Right kidney (tissue), 1 donor: ENCODE measurements around the gene NAA35.
"Not testable (repeated sequence)": the region's sequence is repeated elsewhere in the genome, so short reads cannot be mapped to it uniquely, and the experiment has no call there.

Source experiments
- DNase-seq: peaks from one replicate; pipeline ENCODE4 v3.0.0-alpha.2; 2016

The NAA35 gene

DNA sequence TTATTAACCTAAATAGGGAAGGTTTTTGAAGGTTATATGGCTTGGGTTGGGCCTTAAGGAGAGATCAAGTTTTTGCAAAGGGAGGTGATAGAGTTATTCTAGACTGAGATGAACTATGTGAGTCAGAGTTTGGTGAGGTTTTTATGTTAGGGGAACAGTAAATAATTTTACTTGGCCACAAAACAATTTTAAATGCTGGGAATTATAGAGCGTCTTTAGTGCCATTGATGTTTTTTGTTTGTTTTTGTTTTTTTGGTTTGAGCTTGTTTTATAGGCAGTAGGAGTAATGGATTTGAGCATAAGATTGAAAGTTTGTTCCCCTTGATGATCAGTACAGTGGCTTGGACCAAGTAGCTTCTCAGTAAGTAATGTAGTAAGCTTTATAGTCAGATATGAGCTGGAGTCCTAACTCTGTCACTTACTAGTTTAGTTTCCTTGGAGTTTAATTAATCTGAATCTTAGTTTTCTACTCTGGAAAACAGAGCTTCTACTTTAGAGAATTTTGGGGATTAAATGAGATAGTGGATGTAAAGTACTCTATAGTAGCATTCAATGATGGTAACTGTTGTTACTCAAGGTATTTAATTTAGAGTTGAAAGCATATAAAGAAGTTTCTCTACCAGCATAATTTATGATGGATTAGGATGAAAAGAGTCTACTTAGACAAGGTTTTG is 2.9 kb downstream of the NAA35 start:
- DNase-seq: no peak

DNA sequence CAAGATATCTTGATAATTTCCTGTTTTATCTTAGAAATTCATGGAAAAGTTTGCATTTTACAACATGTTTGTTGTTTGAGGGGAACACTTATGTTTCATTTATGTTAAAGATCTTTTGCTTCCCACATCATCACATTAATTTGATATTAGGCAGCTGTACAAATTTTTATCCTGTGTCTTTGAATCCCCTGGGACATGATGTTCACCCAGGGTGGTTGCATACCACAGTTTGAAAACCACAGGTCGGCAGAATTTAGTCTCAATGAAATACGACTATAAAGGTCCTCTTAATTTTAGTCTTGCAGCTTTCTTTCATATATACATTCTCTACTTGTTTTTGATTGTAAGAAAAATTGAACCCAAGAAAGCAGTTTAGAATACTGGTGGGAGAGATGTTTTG is 3.7 kb downstream of the NAA35 start:
- DNase-seq: no peak

DNA sequence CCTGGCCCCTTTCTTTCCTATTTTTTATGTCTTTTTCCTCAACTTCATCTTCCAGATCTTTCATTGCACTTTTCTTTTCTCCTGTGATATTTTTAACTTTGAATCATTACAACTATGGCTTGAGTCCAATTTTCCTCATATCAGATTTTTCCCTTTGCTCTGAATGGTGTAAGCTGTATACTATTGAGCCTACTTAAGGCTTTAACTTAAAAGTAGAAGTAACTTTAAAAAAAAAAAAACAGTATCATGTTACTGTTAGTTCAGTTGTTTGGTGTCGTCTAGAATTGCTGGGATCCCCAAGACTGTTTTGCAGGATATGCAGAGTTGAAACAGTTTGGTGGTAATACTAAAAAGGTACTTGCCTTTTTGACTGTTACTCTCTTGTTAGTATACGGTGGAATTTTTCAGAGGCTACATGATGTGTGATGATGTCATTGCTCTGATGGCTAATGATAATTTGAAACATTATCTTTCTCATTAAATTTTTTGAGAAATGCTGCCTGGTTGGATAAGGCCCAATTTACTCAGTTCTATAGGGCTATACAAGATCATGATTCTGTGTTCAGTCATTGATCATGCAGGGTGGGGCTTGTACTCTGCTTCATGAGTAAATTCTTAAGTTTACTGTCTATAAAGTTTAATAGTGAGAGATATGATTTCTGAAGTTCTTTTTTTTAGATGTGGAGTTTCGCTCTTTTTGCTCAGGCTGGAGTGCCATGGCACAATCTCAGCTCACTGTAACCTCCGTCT is 8.8 kb downstream of the NAA35 start:
- no peak for DNase-seq

DNA sequence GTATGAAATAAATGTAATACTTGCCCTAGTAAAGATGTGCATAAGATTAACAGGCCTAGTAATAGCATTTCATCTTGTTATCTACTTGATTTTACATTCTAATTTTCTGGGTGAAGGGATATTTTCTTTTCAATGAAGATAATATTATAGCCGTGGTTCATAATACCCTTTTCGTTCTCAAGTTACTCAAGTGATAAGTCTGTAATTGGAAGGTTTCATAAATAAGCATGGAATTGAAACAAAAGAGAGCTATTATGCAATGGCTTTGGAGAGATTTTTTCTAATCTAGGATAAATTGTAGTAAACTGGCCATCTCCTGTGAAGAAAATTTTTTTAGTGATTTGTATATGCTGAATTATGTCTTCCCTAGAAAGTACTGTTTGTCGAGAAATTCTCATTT is 19.0 kb downstream of the NAA35 start:
- no peak for DNase-seq

DNA sequence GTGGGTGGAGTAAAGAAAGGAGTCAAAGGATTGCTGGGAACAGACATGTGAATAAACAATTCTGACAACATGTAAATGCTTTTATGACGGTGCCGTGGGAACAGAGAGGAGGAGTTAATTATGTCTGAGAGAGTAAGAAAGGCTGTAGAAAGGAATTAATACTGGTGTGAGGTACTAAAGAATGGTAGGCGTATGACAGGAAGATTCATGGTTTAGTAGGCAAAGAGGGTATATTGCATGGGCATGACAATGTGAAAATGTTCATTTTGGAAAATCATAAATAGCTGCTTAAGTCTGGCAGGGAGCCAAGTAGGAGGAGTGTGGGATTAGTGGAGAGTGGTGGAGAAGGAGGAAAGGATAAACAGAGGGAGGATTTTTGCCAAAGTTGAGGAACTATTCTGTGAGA is 19.7 kb downstream of the NAA35 start:
- peak; percentile 13 for DNase-seq

DNA sequence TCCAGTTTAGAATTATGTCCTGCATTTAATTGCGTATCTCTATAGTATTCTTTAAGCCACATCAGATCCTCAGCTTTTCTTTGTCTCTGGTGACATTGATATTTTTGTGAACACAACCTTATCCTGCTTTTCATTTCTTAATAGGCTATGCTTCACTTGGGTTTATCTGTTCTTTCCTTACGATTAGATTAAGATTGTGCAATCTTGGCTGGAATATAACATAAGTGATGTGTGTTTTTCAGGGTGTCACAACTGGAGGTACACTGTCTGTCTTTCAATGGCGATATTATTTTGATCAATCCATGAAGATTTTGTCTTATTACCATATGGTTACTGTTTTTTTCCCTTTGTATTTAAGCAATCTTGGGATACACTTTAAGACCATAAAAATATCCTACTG is 23.6 kb downstream of the NAA35 start:
- no peak for DNase-seq

DNA sequence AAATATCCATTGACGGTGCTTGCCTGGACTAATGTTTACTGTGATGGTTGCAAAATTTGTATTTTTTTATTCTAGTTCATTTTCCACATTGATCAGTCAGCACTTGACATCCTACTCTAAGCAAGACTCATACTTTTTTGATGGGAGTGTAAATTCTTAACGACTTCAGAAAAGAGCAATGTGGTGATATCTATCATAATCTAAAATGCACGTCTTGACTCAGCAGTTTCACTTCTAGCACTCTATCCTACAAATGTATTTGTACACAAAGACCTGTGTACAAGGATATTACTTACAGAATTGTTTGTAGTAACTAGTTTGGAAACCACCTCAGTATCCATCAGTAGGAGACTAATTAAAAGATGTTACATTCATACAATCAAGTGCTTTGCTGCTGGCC is 24.0 kb downstream of the NAA35 start:
- DNase-seq: no peak

DNA sequence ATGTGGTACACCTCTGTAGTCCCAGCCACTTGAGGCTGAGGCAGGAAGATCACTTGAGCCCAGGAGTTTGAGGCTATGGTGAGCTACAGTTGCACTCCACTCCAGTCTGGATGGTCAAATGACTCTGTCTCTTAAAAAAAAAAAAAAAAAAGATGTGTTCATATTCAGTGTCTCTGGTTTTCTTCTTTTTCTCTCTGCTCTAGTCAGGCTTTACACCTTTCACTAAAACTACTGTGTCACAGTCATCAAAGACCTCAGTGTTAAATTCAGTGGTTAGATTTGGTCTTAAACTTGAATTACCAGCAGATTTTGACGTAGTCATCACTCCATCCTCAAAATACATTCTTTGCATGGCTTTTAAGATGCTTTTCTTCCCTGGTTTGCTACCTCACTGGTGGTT is 28.8 kb downstream of the NAA35 start:
- DNase-seq: no peak

DNA sequence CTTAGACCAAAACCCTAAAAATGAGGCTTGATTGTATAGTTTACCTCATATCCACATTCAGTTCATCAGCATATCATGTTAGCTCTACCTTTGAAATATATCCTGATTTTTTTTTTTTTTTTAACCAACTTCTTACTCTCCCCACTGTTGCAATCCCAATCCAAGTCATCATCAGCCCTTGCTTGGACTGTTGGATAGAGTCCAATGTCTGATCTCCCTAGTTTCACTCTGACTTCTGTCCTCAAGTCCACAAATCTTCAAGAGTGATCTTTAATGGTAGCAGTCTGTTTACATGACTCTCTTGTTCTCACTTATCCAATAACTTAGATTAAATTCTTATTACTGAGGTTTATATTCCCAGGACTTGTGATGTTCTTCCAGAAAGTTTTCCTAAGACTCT is 30.8 kb downstream of the NAA35 start:
- no peak for DNase-seq

DNA sequence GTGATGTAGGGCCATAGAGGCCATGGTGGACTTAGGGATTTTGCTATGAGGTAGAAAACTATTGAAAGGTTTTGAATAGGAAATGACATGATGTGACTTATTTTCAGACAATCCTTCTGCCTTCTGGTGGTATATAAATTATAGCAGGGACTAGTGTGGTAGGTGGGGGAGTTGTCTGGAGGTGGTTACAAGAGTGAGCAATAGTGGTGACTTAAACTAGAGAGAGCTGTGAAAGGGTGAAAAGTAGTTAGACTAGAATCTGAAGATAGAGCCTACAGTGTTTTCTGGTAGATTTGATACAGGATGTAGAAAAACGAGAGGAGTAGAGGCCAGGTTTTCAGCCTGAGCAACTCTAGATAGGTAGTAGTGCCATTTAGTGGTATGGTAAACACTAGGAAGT is 32.3 kb downstream of the NAA35 start:
- no peak for DNase-seq

DNA sequence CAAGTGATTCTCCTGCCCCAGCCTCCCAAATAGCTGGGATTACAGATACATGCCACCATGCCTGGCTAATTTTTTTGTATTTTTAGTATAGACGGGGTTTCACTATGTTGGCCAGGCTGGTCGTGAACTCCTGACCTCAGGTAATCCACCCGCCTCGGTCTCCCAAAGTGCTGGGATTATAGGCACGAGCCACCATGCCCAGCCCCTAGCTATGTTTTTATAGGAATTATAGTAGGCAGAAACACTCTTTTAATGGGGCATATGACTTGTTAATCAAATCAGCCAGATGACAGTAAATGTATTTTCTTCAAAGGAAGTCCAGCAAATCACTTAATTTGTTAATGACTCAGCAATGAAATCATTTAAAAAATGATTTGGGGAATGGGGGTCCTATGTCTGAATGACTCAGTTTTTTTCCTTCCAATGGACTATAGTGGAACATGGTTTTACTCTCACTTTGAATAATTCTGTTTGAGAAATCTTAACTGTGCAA is 33.2 kb downstream of the NAA35 start:
- DNase-seq: not testable (repeated sequence)

DNA sequence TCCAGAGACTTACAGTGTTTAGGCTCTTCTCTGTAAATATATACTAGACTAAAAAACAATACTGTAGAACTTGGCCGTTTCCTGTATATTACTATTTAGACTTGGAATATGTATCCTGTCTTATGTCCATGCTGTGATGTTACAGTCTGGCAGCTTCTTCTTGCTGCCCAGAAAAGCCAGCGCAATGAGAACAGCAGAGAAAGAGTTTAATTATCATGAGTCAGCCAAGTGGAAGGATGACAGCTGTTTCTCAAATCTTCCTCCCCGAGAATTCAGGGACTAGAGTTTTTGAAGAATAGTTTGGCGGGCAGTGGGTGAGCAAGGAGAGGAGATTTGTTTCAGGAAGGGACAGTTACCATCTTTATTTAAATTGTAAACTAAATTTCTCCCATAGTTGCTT is 37.5 kb downstream of the NAA35 start:
- no peak for DNase-seq

DNA sequence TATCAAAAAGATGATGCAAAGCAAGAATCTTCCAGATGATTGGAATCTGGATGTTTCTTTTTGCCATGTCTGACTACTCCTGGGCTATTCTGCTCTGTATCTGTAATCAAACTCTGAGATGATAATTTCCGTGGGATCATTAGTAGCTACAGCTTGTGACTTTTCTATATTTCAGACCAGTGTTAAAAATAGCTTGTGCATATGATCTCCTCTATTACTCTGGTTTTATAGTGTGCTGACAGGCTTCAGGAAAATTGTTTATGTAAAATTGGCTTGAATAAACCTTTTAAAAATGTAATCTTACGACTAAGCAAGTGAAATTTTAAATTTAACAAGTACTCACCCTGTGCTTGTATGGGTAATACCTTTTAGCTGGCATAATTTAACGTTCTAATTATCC is 40.4 kb downstream of the NAA35 start:
- no peak for DNase-seq

DNA sequence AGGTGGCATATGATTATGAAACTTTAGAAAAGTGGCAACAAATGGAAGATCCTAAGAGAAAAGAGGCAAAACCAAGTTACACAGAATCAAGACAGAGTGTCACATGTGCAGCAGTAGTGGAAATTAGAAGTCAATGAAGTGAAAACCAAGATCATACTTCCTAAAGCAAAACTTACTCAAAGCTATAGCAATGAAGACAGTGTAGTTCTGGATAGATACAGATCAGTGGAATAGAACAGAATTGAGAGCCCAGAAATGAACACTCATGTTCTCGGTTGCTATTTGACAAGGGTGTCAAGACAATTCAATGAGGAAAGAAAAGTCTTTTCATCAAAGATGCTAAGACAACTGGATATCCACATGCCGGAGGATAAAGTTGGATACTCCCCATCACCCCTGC is 43.5 kb downstream of the NAA35 start:
- DNase-seq: no peak

DNA sequence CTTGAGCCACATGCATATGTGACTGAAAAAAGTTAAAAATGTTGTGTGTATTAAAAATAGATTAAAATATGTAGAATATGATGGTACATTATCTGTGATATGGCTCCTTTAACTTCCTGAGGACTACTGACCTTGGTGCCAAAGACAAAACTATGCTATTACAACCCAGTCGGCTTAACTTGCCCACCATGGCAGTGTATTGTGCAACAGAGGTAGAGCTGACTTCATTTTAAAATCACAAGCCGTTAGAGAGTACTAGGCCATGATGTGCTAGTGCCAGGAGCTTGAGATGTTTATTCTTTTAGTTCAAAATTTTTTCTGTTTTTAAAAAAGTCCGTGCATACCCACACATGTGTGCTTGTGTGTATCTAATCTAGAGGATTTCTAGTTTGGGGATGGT is 46.3 kb downstream of the NAA35 start:
- DNase-seq: no peak

DNA sequence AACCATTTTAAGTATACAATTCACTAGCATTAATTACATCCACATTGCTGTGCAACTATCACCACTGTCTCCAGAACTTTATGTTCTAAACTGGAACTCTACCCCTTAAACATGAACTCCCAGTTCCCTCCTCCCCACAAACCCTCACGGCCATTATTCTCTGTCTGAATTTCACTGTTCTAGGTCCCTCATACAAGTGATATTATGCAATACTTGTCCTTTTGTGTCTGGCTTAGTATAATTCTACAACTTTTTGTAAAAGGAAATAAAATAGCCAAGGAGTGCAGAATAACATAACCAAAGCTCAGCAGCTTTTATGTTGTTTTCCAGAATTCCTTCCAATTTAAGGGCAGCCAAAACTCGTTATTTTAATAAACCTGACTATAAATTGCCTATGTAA is 53.2 kb downstream of the NAA35 start:
- DNase-seq: no peak

DNA sequence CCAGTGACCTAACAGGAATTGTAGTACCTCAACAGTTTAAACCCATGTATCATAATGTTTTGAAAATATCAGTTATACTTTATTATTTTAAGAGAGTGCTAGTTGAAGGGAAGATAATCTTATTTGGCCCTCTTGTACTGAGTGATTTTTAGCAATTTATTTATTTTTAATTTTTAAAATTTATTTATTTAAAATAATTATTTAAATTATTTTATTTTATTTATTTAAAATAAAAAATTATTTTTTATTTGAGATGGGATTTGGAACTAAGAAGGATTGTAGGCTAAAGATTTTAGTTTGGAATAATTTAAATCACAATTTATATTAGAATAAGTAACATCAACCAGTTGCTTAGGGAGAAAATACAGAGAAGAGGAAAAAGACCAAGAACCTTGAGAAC is 54.2 kb downstream of the NAA35 start:
- DNase-seq: no peak

DNA sequence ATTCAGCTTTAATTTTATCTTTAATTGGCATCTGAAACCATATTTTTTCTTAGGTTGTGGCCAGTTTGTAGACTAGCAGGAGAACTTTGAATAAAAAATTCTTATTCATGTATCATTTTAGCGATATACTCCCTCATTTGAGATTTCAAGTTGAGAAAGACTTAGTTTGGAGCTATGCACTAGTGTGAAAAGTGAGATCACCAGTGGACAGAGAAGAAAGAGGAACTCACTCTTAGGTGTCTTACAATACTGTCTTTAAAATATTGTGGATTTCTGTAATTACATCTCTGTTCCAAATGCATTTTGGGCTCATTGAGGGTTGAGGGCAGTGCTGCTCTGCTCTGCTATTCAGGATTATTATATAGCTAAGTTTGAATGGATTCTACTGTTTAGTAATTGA is 54.7 kb downstream of the NAA35 start:
- DNase-seq: no peak

DNA sequence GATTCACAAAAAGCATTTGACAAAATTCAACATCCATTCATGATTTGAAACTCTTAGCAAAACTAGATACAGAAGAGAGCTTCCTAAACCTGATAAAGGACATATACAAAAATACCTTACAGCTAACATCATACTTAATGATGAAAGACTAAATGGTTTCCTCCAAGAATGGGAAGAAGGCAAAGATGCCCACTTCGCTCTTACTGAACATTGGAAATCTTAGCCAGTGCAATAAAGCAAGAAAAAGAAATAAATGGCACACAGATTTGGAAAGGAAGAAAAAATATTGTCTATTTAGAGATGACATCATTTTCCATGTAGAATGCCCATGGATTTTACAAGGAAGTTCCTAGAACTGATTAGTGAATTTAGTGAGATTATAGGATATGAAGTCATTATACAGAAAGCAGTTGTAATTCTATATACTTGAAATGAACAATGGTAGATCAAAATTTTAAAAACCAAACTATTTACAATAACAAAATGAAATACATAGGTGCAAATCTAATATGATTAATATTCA is 64.4 kb downstream of the NAA35 start:
- no peak for DNase-seq

DNA sequence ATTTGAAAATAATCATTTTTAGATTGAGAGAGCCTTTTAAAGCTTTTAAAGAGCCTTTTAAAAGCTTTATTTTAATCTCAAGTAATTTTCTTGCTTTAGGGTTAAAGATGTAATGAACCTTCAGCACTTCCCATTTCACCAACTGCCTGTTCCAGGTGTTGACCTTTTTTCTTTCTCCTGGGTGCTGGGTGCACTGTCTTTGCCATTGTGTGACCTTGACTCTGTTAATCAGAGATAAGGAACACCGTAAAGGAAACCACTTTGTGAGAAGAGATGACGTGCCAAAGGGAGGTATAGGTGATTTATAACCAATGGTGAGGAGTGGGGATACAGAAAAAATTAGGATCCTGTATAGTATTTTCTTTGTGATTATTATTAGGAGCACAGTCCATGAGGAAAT is 68.2 kb downstream of the NAA35 start:
- DNase-seq: no peak

DNA sequence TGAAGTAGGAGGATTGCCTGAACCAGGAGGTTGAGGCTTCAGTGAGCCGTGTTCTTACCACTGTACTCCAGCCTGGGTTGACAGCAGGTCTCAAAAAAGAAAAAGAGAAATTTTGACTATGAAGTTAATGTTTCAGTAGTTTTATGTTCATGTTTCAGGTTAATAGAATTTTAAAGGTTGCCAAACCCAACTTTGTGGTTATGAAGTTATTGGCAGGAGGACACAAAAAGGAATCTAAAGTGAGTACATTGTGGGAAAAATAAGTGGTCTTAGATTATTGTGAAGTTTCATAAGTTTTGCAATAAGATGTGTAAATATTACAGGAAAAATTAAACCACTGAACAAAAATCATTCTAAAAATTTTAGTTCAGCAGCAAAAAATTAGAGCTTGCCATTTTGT is 79.8 kb downstream of the NAA35 start:
- DNase-seq: no peak

DNA sequence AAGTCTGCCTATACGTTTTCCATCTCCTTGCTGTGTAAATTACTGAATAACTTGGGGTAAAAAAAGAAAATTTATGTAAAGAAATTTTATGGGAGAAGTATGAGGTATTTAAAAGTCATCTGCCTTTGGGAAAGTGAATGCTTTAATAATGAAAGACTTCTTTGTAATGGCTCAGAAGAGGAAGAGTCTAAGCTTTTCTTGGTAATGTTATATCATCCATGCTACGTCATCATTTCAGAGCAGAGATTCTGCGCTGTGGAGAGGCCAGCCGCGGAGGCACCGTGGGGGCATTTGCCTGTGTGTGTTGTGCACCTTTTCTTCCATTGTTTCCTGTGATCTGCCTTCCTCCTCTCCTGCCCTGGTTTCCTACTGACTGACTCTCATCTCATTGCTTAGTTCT is 80.2 kb downstream of the NAA35 start:
- DNase-seq: no peak

DNA sequence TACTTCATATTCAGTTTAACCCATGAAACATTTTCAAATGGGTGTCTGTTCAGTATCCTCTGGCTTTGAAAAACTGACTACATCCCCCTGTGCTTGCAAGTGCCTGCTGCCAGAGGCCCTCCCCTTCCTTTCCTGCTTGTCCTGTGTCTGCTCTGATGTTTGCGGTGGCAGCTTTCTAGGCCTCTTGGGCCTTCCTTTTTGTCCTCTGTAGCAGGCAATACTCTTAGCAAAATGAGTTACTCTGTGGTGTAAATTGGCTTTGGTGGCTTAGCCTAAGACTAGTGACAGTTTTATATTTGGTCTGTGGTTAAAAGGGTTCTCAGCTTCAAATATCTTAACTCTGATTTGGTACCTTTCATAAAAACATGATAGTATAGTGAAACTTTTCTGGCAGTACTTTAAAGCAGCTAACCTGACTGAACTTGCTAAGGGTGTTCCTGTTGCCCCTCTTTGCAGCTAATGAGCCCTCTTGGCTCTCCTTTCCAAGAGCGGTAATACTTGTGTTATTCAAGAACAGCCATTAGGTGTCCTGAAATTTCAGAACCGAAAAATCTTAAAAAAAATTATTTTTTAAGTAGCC is 81.8 kb downstream of the NAA35 start:
- DNase-seq: no peak

DNA sequence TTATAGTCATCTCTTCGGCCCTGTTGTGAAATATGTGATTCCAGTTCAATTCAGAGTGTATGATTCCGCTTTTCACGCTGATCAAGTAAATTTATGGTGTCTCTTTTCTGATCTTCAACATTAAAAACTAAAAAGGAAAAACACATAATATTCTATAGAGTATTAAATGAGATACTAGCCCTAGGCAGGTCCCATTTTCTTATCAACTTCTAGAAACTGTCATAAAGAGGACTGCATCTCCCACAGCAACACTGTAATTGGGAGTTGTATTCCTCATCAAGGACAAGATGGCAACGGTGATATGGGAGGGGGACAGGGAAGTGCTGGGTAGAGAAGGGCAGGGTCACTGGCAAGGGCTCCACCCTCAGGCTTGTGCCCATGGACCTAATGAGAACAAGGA is 86.8 kb downstream of the NAA35 start:
- no peak for DNase-seq
